ENCODE data around the gene ATP1B1.

Gene ATP1B1

GRCh38 chr1:169155675-169156074 is 49.2 kb downstream of the ATP1B1 start:
- H3K4me2 ChIP-seq, result no peak overlapping the region
- no peaks in the 10 kb centered on the region for H4K20me1 ChIP-seq (ENCODE audit: insufficient read depth)
- no peak for TF ChIP-seq CTCF (conservative IDR thresholded peaks at IDR 0.05; ENCODE audit: low read depth, low read length)
- H3K27ac ChIP-seq, result no peak overlapping the region
- H3K27me3 ChIP-seq (ENCODE audit: insufficient read depth, low read depth), result no peaks in the 10 kb centered on the region
- H3K9ac ChIP-seq, result no peak overlapping the region
- H3K4me3 ChIP-seq (IDR thresholded peaks at IDR 0.05; ENCODE audit: insufficient read depth, low read depth, low read length), result no peak overlapping the region
- H3K36me3 ChIP-seq (ENCODE audit: insufficient read depth), result no peaks in the 10 kb centered on the region
- H3K79me2 ChIP-seq (ENCODE audit: insufficient read depth, low read depth), result no peaks in the 10 kb centered on the region
- no peak overlapping the region for H2AFZ ChIP-seq (ENCODE audit: low read depth)
- H3K4me1 ChIP-seq (ENCODE audit: low read depth, poor library complexity, severe bottlenecking), result no peaks in the 10 kb centered on the region

- no peak overlapping the region for H3K4me2 ChIP-seq
- H4K20me1 ChIP-seq (ENCODE audit: insufficient read depth), result no peaks in the 10 kb centered on the region
- no peaks in the 10 kb centered on the region for H3K4me1 ChIP-seq (ENCODE audit: low read depth, poor library complexity, severe bottlenecking)
- no peak overlapping the region for H2AFZ ChIP-seq (ENCODE audit: low read depth)
- H3K4me3 ChIP-seq (IDR thresholded peaks at IDR 0.05; ENCODE audit: insufficient read depth, low read depth, low read length), result no peak overlapping the region
- H3K27ac ChIP-seq, result no peak overlapping the region
- H3K27me3 ChIP-seq (ENCODE audit: insufficient read depth, low read depth), result no peaks in the 10 kb centered on the region
- no peak overlapping the region for H3K9ac ChIP-seq
- no peaks in the 10 kb centered on the region for H3K79me2 ChIP-seq (ENCODE audit: insufficient read depth, low read depth)
- no peak for TF ChIP-seq CTCF (conservative IDR thresholded peaks at IDR 0.05; ENCODE audit: low read depth, low read length)
- H3K36me3 ChIP-seq (ENCODE audit: insufficient read depth), result no peaks in the 10 kb centered on the region
These were observed 50.1 kb downstream of the ATP1B1 start for GRCh38 chr1:169156580-169156979.

- Histone ChIP-seq H3K27ac (no peak overlapping the region), H4K20me1 (ENCODE audit: insufficient read depth) (no peaks in the 10 kb centered on the region), H3K36me3 (ENCODE audit: insufficient read depth) (no peaks in the 10 kb centered on the region), H3K4me2 (no peak overlapping the region), H3K4me3 (IDR thresholded peaks at IDR 0.05; ENCODE audit: insufficient read depth, low read depth, low read length) (no peak overlapping the region), H3K79me2 (ENCODE audit: insufficient read depth, low read depth) (no peaks in the 10 kb centered on the region), H3K4me1 (ENCODE audit: low read depth, poor library complexity, severe bottlenecking) (no peaks in the 10 kb centered on the region), H2AFZ (ENCODE audit: low read depth) (no peak overlapping the region), H3K27me3 (ENCODE audit: insufficient read depth, low read depth) (no peaks in the 10 kb centered on the region), H3K9ac (no peak overlapping the region)
- no peak for TF ChIP-seq CTCF (conservative IDR thresholded peaks at IDR 0.05; ENCODE audit: low read depth, low read length)
These were observed 54.5 kb downstream of the ATP1B1 start for GRCh38 chr1:169160845-169161495.

- no peaks in the 10 kb centered on the region for H3K27me3 ChIP-seq (ENCODE audit: insufficient read depth, low read depth)
- H3K4me2 ChIP-seq, result no peak overlapping the region
- no peaks in the 10 kb centered on the region for H3K4me1 ChIP-seq (ENCODE audit: low read depth, poor library complexity, severe bottlenecking)
- H3K36me3 ChIP-seq (ENCODE audit: insufficient read depth), result no peaks in the 10 kb centered on the region
- H4K20me1 ChIP-seq (ENCODE audit: insufficient read depth), result no peaks in the 10 kb centered on the region
- no peaks in the 10 kb centered on the region for H3K79me2 ChIP-seq (ENCODE audit: insufficient read depth, low read depth)
- no peak overlapping the region for H3K4me3 ChIP-seq (IDR thresholded peaks at IDR 0.05; ENCODE audit: insufficient read depth, low read depth, low read length)
- no peak overlapping the region for H3K27ac ChIP-seq
- no peak overlapping the region for H2AFZ ChIP-seq (ENCODE audit: low read depth)
- H3K9ac ChIP-seq, result no peak overlapping the region
- no peak for TF ChIP-seq CTCF (conservative IDR thresholded peaks at IDR 0.05; ENCODE audit: low read depth, low read length)
These were observed 55.2 kb downstream of the ATP1B1 start for GRCh38 chr1:169161496-169162194.
